MG63 (cell line): Measurements from ENCODE around the gene ADGRL2. TPM values are rescaled to one million over a fixed set of nuclear protein-coding genes. Genes with fewer than 3 reads are reported as not detected.

ENCODE experiments used
- DNase-seq: peaks from one replicate; pipeline ENCODE4 v3.0.0-alpha.2; 2020
- H3K27me3 ChIP-seq: fragments of 250-450 bp; sonication (Bioruptor Pico); 2 replicates; pipeline ENCODE4 v1.5.1; 2020; ENCODE audit warnings: mild to moderate bottlenecking, moderate library complexity
- H3K36me3 ChIP-seq: fragments of 250-450 bp; sonication (Bioruptor Pico); 2 replicates; pipeline ENCODE4 v1.5.1; 2020; ENCODE audit warnings: mild to moderate bottlenecking, moderate library complexity
- H3K4me3 ChIP-seq: fragments of 250-450 bp; sonication (Bioruptor Pico); 2 replicates; pipeline ENCODE4 v1.5.1; 2020; ENCODE audit warnings: mild to moderate bottlenecking, moderate library complexity
- H3K9me3 ChIP-seq: fragments of 250-450 bp; sonication (Bioruptor Pico); 2 replicates; pipeline ENCODE4 v1.5.1; 2020; ENCODE audit warnings: mild to moderate bottlenecking, moderate library complexity
- total RNA-seq: library from RNA; depleted of rRNA; stranded (reverse); fragments of >200 nt; shearing (Covaris generic); gene quantifications from 2 replicates; pipeline ENCODE4 v1.2.3, GENCODE V29; 2014; ENCODE audit warnings: low replicate concordance

The ADGRL2 gene
- total RNA-seq, 1 experiment from 2014 or later: 0.13 TPM

DNA sequence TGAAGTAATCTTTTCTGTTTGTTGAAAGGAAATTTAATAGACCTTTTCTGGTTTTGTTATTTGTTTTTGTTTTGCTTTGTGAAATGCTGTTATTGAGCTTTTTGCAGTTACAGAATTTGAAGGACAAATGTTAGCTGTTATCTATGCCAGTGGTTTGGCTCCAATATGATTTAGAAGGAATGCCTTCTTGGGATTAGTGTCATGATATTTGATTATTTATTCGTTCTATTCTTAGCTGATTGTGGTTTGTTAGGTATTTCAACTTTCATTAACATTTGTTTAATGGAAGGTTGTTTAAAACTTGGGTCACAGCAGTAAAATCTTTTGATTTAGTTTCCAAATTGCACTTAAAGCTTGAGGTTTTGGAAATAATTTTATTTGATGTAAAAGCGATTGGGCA is 33.5 kb downstream of the ADGRL2 start:
- H3K4me3 ChIP-seq: no peak overlapping the region

DNA sequence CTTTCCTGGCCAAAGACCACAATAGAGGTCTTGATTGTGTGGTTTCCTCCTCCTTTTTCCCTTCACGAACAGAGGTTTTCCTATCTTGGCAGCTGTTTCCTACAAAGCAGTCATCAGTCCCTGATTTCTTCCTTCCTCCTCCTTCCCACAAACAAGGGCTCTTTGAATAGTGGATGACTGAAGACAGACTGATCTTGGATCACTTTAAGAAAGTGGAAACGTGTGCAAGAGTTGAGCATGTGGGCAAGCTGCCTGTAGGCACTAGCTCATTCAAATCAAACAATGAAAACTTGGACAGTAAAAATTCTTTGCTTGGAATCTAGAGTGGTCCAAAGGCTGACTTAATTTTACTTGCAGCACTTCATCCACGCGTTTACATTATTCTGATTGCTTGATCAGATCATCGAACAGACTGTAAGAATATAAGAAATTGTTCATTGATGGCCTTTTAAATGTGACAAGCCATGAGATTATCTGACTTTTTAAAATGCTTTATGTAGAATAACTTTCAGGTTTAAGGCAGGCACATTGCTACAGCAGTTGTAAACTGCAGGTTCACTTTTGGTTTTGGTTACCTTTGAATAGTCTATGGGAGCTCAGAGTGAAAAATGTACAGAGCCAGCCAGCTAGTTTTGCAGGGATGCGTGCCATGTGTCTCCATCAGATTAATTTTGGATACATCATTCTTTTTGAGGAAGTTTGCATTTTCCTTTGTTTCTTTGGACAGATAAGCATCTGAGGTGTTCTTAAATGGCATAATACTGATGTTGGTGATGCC is 34.4 kb downstream of the ADGRL2 start:
- no peak overlapping the region for H3K4me3 ChIP-seq
- no peaks in the 10 kb centered on the region for H3K9me3 ChIP-seq
- H3K36me3 ChIP-seq: no peaks in the 10 kb centered on the region
- DNase-seq: no peak
- no peaks in the 10 kb centered on the region; the same call in 1 of the 2 replicates for H3K27me3 ChIP-seq

More for the DNA sequence above, 33.5 kb downstream of the ADGRL2 start:
- no peaks in the 10 kb centered on the region for H3K9me3 ChIP-seq
- no peaks in the 10 kb centered on the region for H3K36me3 ChIP-seq
- DNase-seq: no peak
- H3K27me3 ChIP-seq: no peaks in the 10 kb centered on the region; the same call in 1 of the 2 replicates

GRCh38 chr1:81836007-81836626 is 35.4 kb downstream of the ADGRL2 start:
- Histone ChIP-seq H3K36me3 (no peaks in the 10 kb centered on the region), H3K4me3 (no peak overlapping the region), H3K27me3 (no peaks in the 10 kb centered on the region; the same call in none of the 2 replicates), H3K9me3 (no peaks in the 10 kb centered on the region)
- DNase-seq: no peak

DNA sequence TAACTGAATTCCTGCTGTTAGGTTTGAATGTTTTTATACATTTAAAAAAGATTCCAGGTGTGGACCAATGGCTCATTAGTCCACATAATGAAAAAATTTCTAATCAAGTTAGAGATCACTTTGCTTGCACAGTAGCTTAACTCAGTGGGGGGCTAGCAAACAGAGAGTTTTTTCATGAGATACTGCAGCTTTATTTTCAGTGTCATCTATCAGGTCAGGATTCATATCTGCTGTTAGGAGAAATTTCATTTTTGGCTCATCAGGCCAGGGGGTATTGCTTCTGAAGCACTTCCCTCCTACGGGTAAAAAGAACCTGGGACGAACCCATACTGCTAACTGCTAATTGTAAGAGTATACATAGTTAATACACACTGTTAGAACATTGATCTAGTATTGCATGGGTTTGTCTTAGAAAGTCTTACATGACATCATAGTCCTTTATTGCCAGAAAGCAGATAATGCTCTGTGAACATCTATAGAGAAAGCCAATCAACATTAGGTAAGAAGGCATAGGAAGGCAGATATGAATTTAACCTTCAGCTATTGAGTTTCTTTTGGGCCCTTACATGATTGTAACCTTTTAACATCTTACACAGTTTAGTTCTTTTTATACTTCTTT is 38.0 kb downstream of the ADGRL2 start:
- DNase-seq: no peak
- Histone ChIP-seq H3K9me3 (no peaks in the 10 kb centered on the region), H3K27me3 (no peaks in the 10 kb centered on the region; the same call in none of the 2 replicates), H3K36me3 (no peaks in the 10 kb centered on the region), H3K4me3 (no peak overlapping the region)

DNA sequence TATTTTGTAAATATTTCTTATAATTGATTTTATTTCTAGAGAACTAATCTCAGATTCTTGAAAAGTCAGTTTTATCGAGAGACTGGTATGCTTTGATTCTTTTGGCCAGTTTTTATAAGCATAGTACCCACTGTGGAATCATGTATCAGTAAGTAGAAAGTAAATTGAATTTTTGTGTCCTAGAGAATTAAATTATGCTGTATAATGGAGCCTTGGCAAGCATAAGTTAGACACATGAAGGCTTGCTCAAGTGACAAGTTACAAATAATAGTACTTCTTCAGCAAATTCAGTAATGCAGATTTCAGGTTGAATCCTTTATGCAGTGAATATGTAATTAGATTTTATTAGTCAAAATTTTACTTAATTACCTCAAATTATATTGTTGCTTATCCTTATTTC is 40.1 kb downstream of the ADGRL2 start:
- Histone ChIP-seq H3K9me3 (no peaks in the 10 kb centered on the region), H3K27me3 (no peaks in the 10 kb centered on the region; the same call in none of the 2 replicates), H3K36me3 (no peaks in the 10 kb centered on the region), H3K4me3 (no peak overlapping the region)
- no peak for DNase-seq

- DNase-seq: no peak
- H3K4me3 ChIP-seq: no peak overlapping the region
- no peaks in the 10 kb centered on the region for H3K9me3 ChIP-seq
- H3K27me3 ChIP-seq: no peaks in the 10 kb centered on the region; the same call in none of the 2 replicates
- no peaks in the 10 kb centered on the region for H3K36me3 ChIP-seq
These were observed 41.1 kb downstream of the ADGRL2 start for GRCh38 chr1:81841795-81842194.

DNA sequence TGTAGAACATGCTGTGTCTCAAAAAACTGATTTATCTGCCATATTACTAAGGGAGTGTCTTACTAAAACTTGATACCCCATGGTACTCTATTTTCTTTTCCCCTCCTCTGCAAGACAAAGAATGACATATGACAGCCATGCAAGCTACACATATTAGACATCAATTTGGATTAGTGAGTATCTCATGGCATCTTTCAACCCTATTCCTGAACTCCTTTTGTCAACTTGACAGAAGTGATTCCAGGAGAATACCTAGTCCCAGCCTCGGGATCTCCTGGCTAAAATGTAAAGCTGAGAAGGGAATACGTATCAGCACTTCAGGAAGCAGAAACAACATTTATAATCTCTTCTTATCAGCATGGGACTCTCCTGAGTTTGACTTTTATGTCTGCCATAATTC is 43.7 kb downstream of the ADGRL2 start:
- H3K27me3 ChIP-seq: no peaks in the 10 kb centered on the region; the same call in none of the 2 replicates
- H3K4me3 ChIP-seq: no peak overlapping the region
- no peak for DNase-seq
- no peaks in the 10 kb centered on the region for H3K9me3 ChIP-seq
- no peaks in the 10 kb centered on the region for H3K36me3 ChIP-seq

DNA sequence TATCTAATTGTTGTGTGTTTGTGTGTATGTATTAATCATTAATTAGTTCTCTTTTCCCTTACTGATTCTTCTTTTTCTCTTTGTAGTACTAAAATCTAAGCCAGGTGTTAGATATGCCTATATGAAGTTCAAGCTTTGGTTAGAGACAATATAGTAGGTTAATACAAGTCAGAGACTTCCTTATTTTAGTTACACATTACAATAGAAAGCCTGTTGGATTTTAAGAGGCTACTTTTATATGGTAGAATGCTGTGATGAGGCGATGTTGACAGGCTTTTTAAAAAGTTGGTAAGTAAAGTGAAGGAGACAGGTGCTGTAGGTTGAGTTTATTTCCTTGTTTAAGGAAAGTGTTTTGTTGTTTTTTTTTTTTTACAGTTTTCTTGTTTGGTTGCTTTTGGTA is 45.9 kb downstream of the ADGRL2 start:
- Histone ChIP-seq H3K27me3 (no peaks in the 10 kb centered on the region; the same call in 1 of the 2 replicates), H3K36me3 (no peaks in the 10 kb centered on the region), H3K4me3 (no peak overlapping the region), H3K9me3 (no peaks in the 10 kb centered on the region)
- DNase-seq: no peak

GRCh38 chr1:81847063-81847462 is 46.3 kb downstream of the ADGRL2 start:
- no peak overlapping the region for H3K4me3 ChIP-seq
- no peaks in the 10 kb centered on the region; the same call in 1 of the 2 replicates for H3K27me3 ChIP-seq
- H3K36me3 ChIP-seq: no peaks in the 10 kb centered on the region
- H3K9me3 ChIP-seq: no peaks in the 10 kb centered on the region
- no peak for DNase-seq

DNA sequence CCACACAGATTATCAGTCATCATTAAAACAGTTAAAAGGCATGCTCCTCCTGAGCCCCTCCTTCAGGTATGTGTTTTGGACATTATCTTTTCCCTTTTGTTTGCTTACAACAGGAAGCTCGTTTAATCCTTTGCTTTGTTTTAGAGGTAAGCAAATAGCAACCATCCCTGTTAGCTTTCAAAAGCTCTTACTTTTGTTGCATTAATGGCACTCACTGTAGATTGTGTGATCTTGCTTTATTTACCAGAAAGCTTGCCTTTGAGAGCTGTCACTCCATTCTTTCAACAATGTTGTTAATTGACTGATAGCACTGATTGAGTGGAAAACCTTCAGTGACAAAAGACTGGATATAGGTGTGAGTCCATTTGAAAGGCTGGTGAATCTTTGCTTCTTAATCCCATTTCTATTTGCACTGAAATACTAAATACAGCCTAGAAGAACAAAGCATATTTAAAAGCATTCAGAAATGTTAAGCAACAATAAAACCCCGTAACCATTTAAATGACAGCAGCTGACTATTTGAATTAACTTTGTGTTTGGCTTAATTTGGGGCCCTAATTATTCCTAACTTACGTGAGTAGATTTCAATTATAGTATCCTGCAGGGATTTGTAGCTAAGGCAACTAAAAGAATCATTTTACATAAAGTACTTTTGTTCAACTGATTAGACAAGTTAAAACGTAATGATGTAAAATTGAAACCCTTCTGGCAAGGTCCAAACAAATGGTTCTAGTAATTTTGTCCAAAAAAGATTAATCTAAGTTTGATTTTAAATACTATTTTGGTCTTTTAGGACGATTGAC is 48.3 kb downstream of the ADGRL2 start:
- no peaks in the 10 kb centered on the region for H3K36me3 ChIP-seq
- H3K4me3 ChIP-seq: no peak overlapping the region
- no peaks in the 10 kb centered on the region for H3K9me3 ChIP-seq
- H3K27me3 ChIP-seq: no peaks in the 10 kb centered on the region; the same call in 1 of the 2 replicates
- no peak for DNase-seq

DNA sequence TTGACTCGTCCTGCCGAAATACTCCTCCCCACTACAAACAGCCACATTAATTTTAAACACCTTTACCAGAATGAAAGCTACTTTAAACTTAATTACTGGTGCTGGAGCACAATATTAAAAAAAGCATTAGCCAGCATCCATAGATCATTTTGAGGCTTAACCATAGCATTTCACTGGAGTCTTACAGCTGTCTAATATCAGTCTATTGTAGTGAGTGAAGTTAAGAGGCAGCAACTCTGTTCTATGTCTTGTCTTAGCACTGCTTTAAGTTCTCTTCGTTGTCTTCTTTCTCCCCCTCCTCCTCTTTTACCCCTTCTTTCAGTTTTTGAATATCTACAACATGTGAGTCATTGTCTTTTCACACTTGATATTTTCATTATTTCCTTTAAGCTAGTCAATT is 49.3 kb downstream of the ADGRL2 start:
- DNase-seq: no peak
- no peaks in the 10 kb centered on the region; the same call in 1 of the 2 replicates for H3K27me3 ChIP-seq
- no peak overlapping the region for H3K4me3 ChIP-seq
- no peaks in the 10 kb centered on the region for H3K9me3 ChIP-seq
- H3K36me3 ChIP-seq: no peaks in the 10 kb centered on the region

DNA sequence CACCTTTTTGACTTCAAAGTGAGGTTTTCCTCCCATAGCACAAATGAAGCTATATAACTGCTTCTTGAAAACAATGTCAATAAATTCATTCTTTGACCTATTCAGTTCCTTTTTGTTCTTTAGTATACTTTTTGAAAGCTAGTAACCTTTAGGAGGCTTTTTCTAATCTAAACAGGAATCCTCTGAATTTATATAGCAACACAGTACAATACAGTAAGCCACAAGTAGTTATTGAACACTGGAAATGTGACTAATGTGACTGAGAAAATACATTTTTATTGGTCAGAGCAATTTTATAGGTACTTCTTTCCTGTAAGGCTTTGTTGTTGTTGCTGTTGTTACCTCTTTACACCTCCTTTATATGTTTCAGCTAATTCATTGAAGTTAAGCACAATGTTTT is 49.8 kb downstream of the ADGRL2 start:
- Histone ChIP-seq H3K36me3 (no peaks in the 10 kb centered on the region), H3K27me3 (no peaks in the 10 kb centered on the region; the same call in 1 of the 2 replicates), H3K9me3 (no peaks in the 10 kb centered on the region), H3K4me3 (no peak overlapping the region)
- DNase-seq: no peak

DNA sequence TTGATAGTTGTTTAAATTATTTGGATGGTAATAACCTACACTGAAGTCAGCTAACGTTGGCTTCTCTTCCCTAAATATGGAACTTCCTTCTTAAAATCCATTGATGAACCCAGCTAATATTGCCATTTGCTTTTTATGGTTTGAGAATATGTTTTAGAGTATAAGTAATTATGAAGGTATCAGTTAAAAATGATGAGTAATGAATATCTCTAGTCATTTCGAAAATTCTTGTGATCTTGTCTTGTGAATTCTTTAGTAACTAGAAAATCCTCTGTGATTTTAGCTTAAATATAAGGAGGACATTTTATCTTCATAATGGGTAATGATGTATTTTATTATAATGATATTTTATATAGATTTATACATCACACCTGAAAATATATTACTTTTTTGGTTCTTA is 50.5 kb downstream of the ADGRL2 start:
- H3K9me3 ChIP-seq: no peaks in the 10 kb centered on the region

GRCh38 chr1:81852961-81853360 is 52.2 kb downstream of the ADGRL2 start:
- no peak for DNase-seq
- Histone ChIP-seq H3K36me3 (no peaks in the 10 kb centered on the region), H3K9me3 (no peaks in the 10 kb centered on the region), H3K4me3 (no peak overlapping the region), H3K27me3 (no peaks in the 10 kb centered on the region; the same call in 1 of the 2 replicates)

More for the DNA sequence above, 50.5 kb downstream of the ADGRL2 start:
- no peaks in the 10 kb centered on the region for H3K36me3 ChIP-seq
- no peak for DNase-seq
- no peak overlapping the region for H3K4me3 ChIP-seq
- no peaks in the 10 kb centered on the region; the same call in 1 of the 2 replicates for H3K27me3 ChIP-seq

- no peak for DNase-seq
These were observed 66.5 kb downstream of the ADGRL2 start for GRCh38 chr1:81867235-81867634.

DNA sequence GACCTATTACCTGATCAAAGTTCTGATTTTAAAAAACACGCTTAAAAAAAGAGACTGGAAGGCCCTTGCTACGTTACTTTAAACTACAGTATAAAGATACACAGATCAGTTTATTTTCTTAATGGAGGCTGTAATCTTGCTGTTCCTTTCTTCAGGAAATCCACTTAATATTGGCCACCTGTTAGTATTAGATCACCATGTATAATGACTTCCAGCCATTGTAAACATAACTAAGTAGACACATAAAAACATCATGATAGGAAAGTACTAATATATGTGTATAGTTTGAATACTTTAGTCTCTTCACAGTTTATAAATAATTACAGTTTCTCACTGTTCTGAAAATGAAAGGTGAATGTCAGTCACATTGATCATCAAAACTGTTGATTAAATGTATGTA is 68.6 kb downstream of the ADGRL2 start:
- Histone ChIP-seq H3K4me3 (no peak overlapping the region), H3K9me3 (no peaks in the 10 kb centered on the region), H3K27me3 (no peaks in the 10 kb centered on the region; the same call in 1 of the 2 replicates), H3K36me3 (no peaks in the 10 kb centered on the region)
- DNase-seq: no peak

More at GRCh38 chr1:81867235-81867634, 66.5 kb downstream of the ADGRL2 start:
- H3K36me3 ChIP-seq: no peaks in the 10 kb centered on the region
- no peaks in the 10 kb centered on the region for H3K9me3 ChIP-seq
- H3K4me3 ChIP-seq: no peak overlapping the region
- H3K27me3 ChIP-seq: no peaks in the 10 kb centered on the region; the same call in 1 of the 2 replicates
